ENCODE measurements around the gene IST1. TPM values are rescaled to one million over a fixed set of nuclear protein-coding genes. Genes with fewer than 3 reads are reported as not detected.

The IST1 gene
- total and polyA plus RNA-seq, 9 of the 15 experiments (the other 6 are each of a cell fraction or from before 2014, with no cell fraction given): 135 to 334 (median 188) TPM

GRCh38 chr16:71954699-71955195 is 59.4 kb downstream of the IST1 start (continued):
- TF ChIP-seq RREB1 (CRISPR knock-in tag; IDR thresholded peaks at IDR 0.05): no peak
- TF ChIP-seq FOXK2 (conservative IDR thresholded peaks at IDR 0.05 in 1 of 2, IDR thresholded peaks at IDR 0.05 in 1 of 2; ENCODE audit: low read depth in 2 of 2): no peak
- TF ChIP-seq RBBP5 (IDR thresholded peaks at IDR 0.05; ENCODE audit: borderline replicate concordance, insufficient read depth, low read length, poor library complexity, severe bottlenecking): no peak
- no peak for TF ChIP-seq HMG20B (CRISPR knock-in tag; IDR thresholded peaks at IDR 0.05)
- TF ChIP-seq CREB3L1 (IDR thresholded peaks at IDR 0.05; ENCODE audit: borderline replicate concordance, low read depth): no peak
- no peak for TF ChIP-seq CBX1 (IDR thresholded peaks at IDR 0.05; ENCODE audit: low read depth)
- no peak for TF ChIP-seq ZNF347 (CRISPR knock-in tag; IDR thresholded peaks at IDR 0.05; ENCODE audit: low read depth)
- TF ChIP-seq ZFX (CRISPR knock-in tag; IDR thresholded peaks at IDR 0.05): no peak

All from K562 (cell line).